Psoas muscle (tissue), 8 donors: ENCODE measurements around the gene GREM2. TPM values are rescaled to one million over a fixed set of nuclear protein-coding genes. Genes with fewer than 3 reads are reported as not detected.
A peak's percentile ranks its signal among the peaks of the same experiment; 100 is the strongest.

Experiments
- ATAC-seq, 4 donors: fragments of 200-7000 bp; cut with Tn5 transposase; one replicate each; pipeline ENCODE4 v1.9.1; 2020; ENCODE audit warnings: moderate library complexity in 3 of 4, mild to moderate bottlenecking in 2 of 4
- DNase-seq, 2 donors: peaks; one replicate each; pipeline ENCODE4 v3.0.0-alpha.2; 2020
- H3K27ac ChIP-seq: fragments of 200-600 bp; one replicate; pipeline ENCODE4 v1.8.0; 2022
- H3K27me3 ChIP-seq, 3 donors: fragments of 200-600 bp in 1 of 3; one replicate each; pipeline versions ENCODE4 v1.6.1 to v1.8.0; 2013 to 2022; ENCODE audit warnings: low read length in 2 of 3, mild to moderate bottlenecking in 2 of 3, moderate library complexity in 1 of 3; ENCODE audit not compliant: insufficient read depth in 3 of 3
- H3K36me3 ChIP-seq, 2 donors: fragments of 200-600 bp in 1 of 2; one replicate each; pipeline versions ENCODE4 v1.6.1 to v1.8.0; 2013 to 2022; ENCODE audit warnings: low read depth in 1 of 2, mild to moderate bottlenecking in 1 of 2, moderate library complexity in 1 of 2; ENCODE audit not compliant: insufficient read depth in 1 of 2
- H3K4me1 ChIP-seq: fragments of 200-600 bp; one replicate; pipeline ENCODE4 v1.8.0; 2022
- H3K4me3 ChIP-seq: fragments of 200-600 bp; one replicate; pipeline ENCODE4 v1.8.0; 2022; ENCODE audit warnings: mild to moderate bottlenecking
- H3K9me3 ChIP-seq: fragments of 200-600 bp; one replicate; pipeline ENCODE4 v1.8.0; 2022
- CTCF ChIP-seq: fragments of 200-600 bp; IDR thresholded peaks from one replicate; pipeline ENCODE4 v1.8.0; 2022; ENCODE audit warnings: antibody characterized with exemption
- WGBS, 3 donors: extraction: QIAGEN DNeasy Blood & Tissue Kit; methylation state at CpG; one replicate each; pipeline versions ENCODE4 v1.1.6 to v1.1.7; 2013; 5-methylcytosine and 5-hydroxymethylcytosine counted together
- intact Hi-C, 2 donors: fragments of 100-400 bp; cut with DNase I; formaldehyde crosslinking; loops; one replicate each; pipeline versions ENCODE4 v1.11.0 to v1.14.2; 2022
- polyA plus RNA-seq, 3 donors: library from polyadenylated mRNA; stranded (reverse); fragments of 200-250 nt; gene quantifications; one replicate each; pipeline ENCODE4 v1.2.3, GENCODE V29; 2013
- total RNA-seq, 4 donors: library from RNA; stranded (reverse); fragmentation: NEBNext Ultra II Directional in 2 of 4; extraction: Animal tissue kit (Norgen Biotek cat#: 25700) in 2 of 4; gene quantifications; one replicate each; pipeline versions ENCODE4 v1.2.1 to v1.2.4, GENCODE V29; 2021 to 2023
- donor health status: healthy with polysubstance abuse.
- donor health status: DM: no; HTN: no; CAD: no; lungs with moderate emphysema.
- donor health status: Bipolar disorder and iron deficiency.
- donor health status: healthy.
- donor health status: DM: yes; HTN: yes; CAD: no.
- donor health status: DM: no; HTN: no; CAD: no.
- donor health status: DM: no; HTN: no; CAD: no.
- donor health status: DM: yes; HTN: yes; CAD: no.

GREM2 gene
- total and polyA plus RNA-seq, 7 donors, result 0.56 to 9.5 (median 1.4) TPM

- intact Hi-C loops, result no loop called here
- no peaks in the 10 kb centered on the region for H3K9me3 ChIP-seq
- TF ChIP-seq CTCF, result no peak
- no peak overlapping the region for H3K4me3 ChIP-seq
- H3K4me1 ChIP-seq, result no peaks in the 10 kb centered on the region
- no peaks in the 10 kb centered on the region for H3K36me3 ChIP-seq
- DNase-seq (no peak), ATAC-seq (no peak)
- H3K27ac ChIP-seq, result no peak overlapping the region
- peaks cover 0 to 21% (median 2%) of the 10 kb centered on the region in 3 donors for H3K27me3 ChIP-seq
- 45 to 52% (median 48%) methylated on average over 5 of the region's 5 CpGs for WGBS, 3 donors
Observed at GRCh38 chr1:240613356-240614142, 1.6 kb upstream of the GREM2 start.

GRCh38 chr1:240612811-240613210 is 856 bp upstream of the GREM2 start:
- WGBS, 3 donors, result 72 to 85% (median 77%) methylated on average over 6 of the region's 6 CpGs
- no peak for ATAC-seq
- no peak for TF ChIP-seq CTCF

GRCh38 chr1:240611228-240611618 is 732 bp downstream of the GREM2 start:
- Histone ChIP-seq H3K4me1 (no peaks in the 10 kb centered on the region), H3K4me3 (peak overlapping the region; percentile 59), H3K27ac (no peak overlapping the region), H3K27me3 (peaks cover 0 to 21% (median 2%) of the 10 kb centered on the region in 3 donors), H3K36me3 (no peaks in the 10 kb centered on the region), H3K9me3 (no peaks in the 10 kb centered on the region)
- TF ChIP-seq CTCF, result no peak
- WGBS, 3 donors, result 13 to 19% (median 15%) methylated on average over 12 of the region's 12 CpGs
- intact Hi-C loops, result no loop called here
- no peak for ATAC-seq
- DNase-seq, result no peak

More at GRCh38 chr1:240612811-240613210, 856 bp upstream of the GREM2 start:
- DNase-seq, result no peak
- Histone ChIP-seq H3K27me3 (peaks cover 0 to 21% (median 2%) of the 10 kb centered on the region in 3 donors), H3K9me3 (no peaks in the 10 kb centered on the region), H3K4me1 (no peaks in the 10 kb centered on the region), H3K27ac (no peak overlapping the region), H3K4me3 (no peak overlapping the region), H3K36me3 (no peaks in the 10 kb centered on the region)
- intact Hi-C loops, result no loop called here

GRCh38 chr1:240610636-240611035 is 1.3 kb downstream of the GREM2 start:
- TF ChIP-seq CTCF, result no peak
- DNase-seq, result no peak
- Histone ChIP-seq H3K4me3 (peak overlapping the region; percentile 59), H3K9me3 (no peaks in the 10 kb centered on the region), H3K27ac (no peak overlapping the region), H3K4me1 (no peaks in the 10 kb centered on the region), H3K36me3 (no peaks in the 10 kb centered on the region), H3K27me3 (peaks cover 0 to 21% (median 2%) of the 10 kb centered on the region in 3 donors)
- 48 to 55% (median 53%) methylated on average over 6 of the region's 6 CpGs for WGBS, 3 donors
- intact Hi-C loops, result no loop called here
- ATAC-seq, result no peak
